ENCODE results near the gene MYH14.

MYH14 gene

DNA sequence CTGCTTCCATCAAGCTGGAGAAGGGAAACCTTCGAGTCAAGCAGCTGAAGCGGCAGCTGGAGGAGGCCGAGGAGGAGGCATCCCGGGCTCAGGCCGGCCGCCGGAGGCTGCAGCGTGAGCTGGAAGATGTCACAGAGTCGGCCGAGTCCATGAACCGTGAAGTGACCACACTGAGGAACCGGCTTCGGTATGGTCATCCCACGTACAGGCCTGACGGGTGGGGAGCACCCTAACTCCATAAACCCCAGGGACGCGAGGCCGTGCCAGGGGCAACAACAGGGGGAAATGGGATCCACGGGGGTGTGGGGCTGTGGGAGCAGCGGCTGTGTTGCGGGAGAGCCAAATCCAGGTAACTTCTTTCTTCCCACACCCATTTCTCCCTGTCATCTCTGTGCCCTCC, 105.6 kb downstream of the MYH14 start:
- no peak overlapping the region for H3K4me3 ChIP-seq (ENCODE audit: low read length)
- no peak for DNase-seq (ENCODE audit: low read depth)
- TF ChIP-seq, protein P1, sequence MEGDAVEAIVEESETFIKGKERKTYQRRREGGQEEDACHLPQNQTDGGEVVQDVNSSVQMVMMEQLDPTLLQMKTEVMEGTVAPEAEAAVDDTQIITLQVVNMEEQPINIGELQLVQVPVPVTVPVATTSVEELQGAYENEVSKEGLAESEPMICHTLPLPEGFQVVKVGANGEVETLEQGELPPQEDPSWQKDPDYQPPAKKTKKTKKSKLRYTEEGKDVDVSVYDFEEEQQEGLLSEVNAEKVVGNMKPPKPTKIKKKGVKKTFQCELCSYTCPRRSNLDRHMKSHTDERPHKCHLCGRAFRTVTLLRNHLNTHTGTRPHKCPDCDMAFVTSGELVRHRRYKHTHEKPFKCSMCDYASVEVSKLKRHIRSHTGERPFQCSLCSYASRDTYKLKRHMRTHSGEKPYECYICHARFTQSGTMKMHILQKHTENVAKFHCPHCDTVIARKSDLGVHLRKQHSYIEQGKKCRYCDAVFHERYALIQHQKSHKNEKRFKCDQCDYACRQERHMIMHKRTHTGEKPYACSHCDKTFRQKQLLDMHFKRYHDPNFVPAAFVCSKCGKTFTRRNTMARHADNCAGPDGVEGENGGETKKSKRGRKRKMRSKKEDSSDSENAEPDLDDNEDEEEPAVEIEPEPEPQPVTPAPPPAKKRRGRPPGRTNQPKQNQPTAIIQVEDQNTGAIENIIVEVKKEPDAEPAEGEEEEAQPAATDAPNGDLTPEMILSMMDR (IDR thresholded peaks at IDR 0.05; ENCODE audit: insufficient read depth, low read depth, low read length, missing control alignments): no peak

DNA sequence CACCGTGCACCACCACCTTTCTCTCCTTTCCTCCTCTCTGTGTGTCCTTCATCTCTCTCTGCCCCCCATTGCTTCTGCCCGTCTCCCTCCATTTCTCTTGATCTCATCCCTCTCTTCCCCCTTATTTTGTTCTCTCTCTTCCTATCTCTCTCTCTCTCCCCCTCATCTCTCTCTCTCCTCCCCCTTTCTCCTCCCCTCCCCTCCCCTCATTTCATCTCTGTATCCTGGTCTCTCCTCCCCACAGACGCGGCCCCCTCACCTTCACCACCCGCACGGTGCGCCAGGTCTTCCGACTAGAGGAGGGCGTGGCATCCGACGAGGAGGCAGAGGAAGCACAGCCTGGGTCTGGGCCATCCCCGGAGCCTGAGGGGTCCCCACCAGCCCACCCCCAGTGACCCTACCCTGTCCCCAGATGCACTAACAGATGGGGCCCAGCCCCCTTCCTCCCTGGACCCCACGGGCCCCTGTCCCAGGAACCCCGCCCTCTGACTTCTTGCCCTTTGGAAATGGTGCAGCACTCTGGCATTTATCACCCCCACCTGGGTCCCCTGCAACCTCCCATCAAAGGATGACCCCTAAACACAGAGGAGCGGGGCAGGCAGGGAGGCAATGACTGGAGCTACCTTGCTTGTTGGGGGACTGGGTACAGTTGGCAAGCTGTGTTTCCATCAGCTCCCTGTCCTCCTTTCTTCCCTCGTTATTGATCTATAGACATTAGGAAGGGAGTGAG, 106.1 kb downstream of the MYH14 start:
- TF ChIP-seq, protein P1 (IDR thresholded peaks at IDR 0.05; ENCODE audit: insufficient read depth, low read depth, low read length, missing control alignments): no peak
- DNase-seq (ENCODE audit: low read depth): no peak

DNA sequence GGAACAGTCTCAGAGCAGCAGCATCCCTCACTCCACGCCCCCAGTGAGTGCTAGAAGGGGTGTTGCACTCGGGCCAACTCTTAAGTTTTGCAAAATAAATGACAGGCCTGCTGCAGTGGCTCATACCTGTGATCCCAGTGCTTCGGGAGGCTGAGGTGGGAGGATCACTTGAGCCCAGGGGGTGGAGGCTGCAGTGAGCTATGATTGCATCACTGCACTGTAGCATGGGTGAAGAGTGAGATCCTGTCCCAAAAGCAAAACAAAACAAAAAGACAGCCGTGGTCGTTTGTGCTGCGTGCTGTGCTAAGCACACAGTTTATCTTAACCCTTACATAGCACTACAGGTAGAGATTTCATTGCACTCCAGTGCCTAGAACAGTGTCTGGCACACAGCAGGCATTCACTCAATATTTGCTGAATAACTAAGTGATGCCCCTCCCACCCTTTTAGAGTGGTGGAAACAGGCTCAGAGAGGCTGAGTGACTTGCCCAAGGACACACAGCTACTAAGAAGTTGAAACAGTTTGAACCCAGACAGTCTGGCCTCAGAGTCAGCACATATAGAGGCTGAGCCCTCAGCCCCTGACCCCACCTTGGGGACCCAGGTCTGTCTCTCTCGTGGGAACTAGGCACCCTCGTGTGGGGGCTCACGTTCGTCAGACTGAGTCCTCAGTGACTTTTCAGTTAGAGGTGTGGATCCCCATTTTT, 107.5 kb downstream of the MYH14 start:
- no peak overlapping the region for H3K4me3 ChIP-seq (ENCODE audit: low read length)
- no peak for DNase-seq (ENCODE audit: low read depth)
- TF ChIP-seq, protein P1 (IDR thresholded peaks at IDR 0.05; ENCODE audit: insufficient read depth, low read depth, low read length, missing control alignments): no peak

More for the DNA sequence above, 106.1 kb downstream of the MYH14 start:
- H3K4me3 ChIP-seq (ENCODE audit: low read length): no peak overlapping the region

DNA sequence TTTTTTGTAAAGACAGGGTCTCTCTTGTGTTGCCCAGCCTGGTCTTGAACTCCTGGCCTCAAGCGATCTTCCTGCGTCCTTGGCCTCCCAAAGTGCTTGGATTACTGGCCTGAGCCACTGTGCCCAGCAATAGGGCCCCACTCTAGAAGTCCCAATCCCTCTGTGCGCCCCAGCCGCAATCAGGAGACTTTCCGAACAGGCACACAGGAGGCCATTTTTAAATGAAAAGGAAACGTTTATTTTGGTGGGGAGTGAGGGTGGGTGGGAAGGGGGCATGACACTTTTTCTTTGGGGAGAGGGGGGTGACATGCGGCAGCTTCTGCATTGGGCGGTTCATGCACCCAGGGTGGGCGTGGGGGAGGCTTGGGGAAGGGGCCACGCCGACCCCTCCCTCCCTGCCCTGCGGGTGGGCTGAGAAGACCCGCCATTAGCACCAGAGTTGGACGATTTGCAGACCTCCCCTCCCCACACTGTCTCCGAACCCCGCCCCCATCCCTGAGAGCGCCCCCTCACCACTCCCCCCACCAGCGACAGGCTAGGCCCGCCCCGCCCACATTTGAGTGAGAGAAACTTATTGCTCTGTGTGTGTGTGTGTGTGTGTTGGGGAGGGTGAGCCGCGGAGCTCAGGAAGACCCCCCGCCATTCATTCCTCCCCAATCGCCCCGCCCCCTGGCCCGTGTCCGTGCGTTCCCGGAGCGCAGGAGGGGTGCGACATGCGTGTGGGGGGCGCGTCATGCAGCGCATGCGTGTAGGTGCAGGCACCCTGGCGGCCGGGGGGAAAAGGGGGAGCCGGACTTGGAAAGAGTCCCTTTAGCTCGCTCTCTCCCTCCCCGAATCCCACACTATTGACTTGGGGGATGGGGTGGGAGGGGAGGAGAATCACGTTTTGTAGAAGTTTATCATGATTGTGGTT, 108.6 kb downstream of the MYH14 start:
- DNase-seq (ENCODE audit: low read depth): no peak
- H3K4me3 ChIP-seq (ENCODE audit: low read length): no peak overlapping the region
- TF ChIP-seq, protein P1 (IDR thresholded peaks at IDR 0.05; ENCODE audit: insufficient read depth, low read depth, low read length, missing control alignments): no peak

DNA sequence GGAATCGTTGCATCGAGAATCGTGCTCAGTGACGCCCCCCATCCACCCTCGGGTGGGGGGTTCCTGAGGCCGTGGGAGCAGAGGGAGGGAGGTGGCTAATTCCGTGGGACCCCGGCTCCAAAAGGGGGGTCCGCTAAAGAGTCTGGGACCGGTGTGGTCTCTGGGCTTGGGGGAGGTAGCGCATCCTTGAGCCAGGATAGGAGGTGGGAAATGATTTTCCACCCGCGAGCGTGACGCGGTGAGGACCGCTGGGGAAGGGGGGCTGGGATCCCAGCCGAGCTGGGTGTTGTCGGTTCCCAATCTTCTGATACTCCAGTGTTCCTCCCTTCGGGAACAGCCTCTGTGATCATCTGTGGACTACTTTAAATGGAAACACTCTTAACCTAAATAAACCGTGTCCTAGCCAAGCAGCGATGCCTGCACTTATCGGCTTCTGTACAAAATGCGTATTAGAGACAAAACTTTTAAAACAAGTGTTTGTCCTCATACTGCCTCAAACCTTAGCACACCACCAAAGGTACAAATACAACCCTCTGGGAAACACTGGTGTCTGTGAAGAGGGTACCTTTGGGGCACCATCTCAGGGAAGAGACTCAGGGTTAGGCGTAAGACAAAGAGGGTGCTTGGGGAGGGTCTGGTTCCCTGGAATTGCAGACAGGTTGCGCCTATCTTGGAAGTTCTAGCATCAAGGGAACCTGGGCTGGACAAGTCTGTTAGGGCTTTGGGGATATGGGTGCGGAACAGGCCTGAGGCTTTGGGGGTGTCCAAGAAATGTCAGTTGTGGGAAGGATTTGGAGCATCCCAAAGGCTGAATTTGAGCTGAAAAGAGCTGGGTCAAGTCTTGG, 109.8 kb downstream of the MYH14 start:
- TF ChIP-seq, protein P1 (IDR thresholded peaks at IDR 0.05; ENCODE audit: insufficient read depth, low read depth, low read length, missing control alignments): no peak
- no peak overlapping the region for H3K4me3 ChIP-seq (ENCODE audit: low read length)
- DNase-seq (ENCODE audit: low read depth): no peak
